GM18909 (cell line): ENCODE results near the gene COX8C.
"Not testable (repeated sequence)": the region's sequence is repeated elsewhere in the genome, so short reads cannot be mapped to it uniquely, and the experiment has no call there.

Experiments
- ATAC-seq: cut with Tn5 transposase; IDR thresholded peaks from one replicate; pipeline ENCODE4 v1.9.1; 2021; ENCODE audit warnings: mild to moderate bottlenecking; ENCODE audit not compliant: unreplicated experiment, poor library complexity

Gene COX8C

GRCh38 chr14:93354873-93355272, 7.9 kb downstream of the COX8C start:
- ATAC-seq: not testable (repeated sequence)

- ATAC-seq: peak; percentile 7
These were observed 22.2 kb downstream of the COX8C start for GRCh38 chr14:93368996-93369712.

DNA sequence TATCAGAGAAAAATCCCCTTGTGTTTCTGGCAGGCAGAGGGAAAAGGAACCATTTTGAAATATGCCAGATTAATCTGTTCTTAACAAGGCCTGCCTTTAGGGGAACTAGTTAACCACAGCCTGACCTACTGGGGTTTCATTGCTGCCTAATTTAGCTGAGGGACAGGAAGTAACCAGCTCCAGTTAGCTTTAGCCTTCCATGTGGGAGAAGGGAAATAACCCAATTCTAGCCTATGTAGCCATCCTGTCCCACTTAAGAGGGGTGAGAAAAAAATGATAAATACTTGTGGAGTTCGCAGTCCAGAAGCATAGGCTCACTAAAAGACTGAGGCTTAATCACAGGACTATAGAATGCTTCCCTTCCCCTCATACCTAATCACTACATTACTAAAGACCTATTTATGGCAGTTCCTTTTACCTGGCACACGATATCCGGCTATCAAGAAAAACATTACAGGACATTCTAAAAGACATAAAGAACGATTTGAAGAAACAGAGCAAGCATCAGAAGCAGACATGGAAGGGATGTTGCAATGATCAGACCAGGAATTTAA, 22.8 kb downstream of the COX8C start:
- ATAC-seq: peak; percentile 89

- ATAC-seq: peak; percentile 96
These were observed 28.7 kb downstream of the COX8C start for GRCh38 chr14:93375673-93376156.

GRCh38 chr14:93379831-93380230, 32.8 kb downstream of the COX8C start:
- no peak for ATAC-seq

- no peak for ATAC-seq
These were observed 34.7 kb downstream of the COX8C start for GRCh38 chr14:93381644-93382043.

DNA sequence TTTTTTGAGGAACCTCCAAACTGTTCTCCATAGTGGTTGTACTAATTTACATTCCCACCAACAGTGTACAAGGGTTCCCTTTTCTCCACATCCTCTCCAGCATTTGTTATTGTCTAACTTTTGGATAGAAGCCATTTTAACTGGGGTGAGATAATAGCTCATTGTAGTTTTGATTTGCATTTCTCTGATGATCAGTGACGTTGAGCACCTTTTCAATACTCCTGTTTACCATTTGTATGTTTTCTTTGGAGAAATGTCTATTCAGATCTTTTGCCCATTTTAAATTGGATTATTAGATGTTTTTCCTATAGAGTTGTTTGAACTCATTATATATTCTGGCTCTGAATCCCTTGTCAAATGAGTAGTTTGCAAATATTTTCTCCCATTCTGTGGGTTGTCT, 37.3 kb downstream of the COX8C start:
- not testable (repeated sequence) for ATAC-seq

DNA sequence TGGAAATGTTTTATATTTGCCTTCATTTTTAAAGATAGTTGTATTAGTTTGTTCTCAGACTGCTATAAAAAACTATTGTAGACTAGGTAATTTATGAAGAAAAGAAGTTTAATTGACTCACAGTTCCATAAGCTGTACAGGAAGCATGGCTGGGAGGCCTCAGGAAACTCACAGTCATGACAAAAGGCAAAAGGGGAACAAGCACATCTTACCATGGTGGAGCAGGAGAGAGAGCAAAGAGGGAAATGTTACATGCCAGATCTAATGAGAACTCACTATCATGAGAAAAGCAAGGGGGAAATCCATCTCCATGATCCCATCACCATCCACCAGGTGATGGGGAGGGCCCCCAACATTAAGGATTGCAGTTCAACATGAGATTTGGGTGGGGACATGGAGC, 48.2 kb downstream of the COX8C start:
- ATAC-seq: no peak

DNA sequence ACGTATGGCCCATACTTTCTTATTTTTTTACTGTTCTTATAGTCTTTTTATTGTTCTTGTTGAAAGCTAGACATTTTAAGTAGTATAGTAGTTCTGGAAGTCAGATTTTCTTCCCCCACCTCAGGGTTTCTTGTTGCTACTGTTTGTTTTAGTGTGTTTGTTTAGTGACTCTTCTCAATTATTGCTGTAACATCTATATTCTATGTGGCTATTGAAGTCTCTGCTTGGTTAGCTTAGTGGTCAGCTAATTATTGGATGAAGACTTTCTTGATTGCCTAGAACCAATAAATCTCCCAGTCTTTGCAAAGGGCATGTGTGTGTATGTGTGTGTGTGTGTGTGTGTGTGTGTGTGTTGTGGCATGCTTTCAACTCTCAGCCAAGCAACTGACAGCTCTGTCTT, 49.5 kb downstream of the COX8C start:
- ATAC-seq: no peak
